ENCODE results near the gene KCNH1.

- TF ChIP-seq CTCF (IDR thresholded peaks at IDR 0.05) (no peak), NR3C1 (IDR thresholded peaks at IDR 0.05) (no peak), MAX (IDR thresholded peaks at IDR 0.05) (no peak)
These were observed 51.1 kb downstream of the KCNH1 start for GRCh38 chr1:211082824-211083223.

Measured in A549 (cell line).